ENCODE data around the gene DAB1. TPM values are rescaled to one million over a fixed set of nuclear protein-coding genes. Genes with fewer than 3 reads are reported as not detected.

Gene DAB1
- polyA plus RNA-seq, 4 donors, result 3.0 to 77.0 (median 24.3) TPM

GRCh38 chr1:57423135-57423655, 665 bp downstream of the DAB1 start:
- no peak for DNase-seq
- H3K9me3 ChIP-seq (ENCODE audit: control insufficient read depth in 2 of 2, insufficient read depth in 1 of 2, low read depth in 1 of 2, low read length in 1 of 2), result no peaks in the 10 kb centered on the region
- H3K36me3 ChIP-seq (ENCODE audit: control insufficient read depth in 3 of 3, insufficient read depth in 2 of 3, low read depth in 1 of 3, low read length in 3 of 3), result no peaks in the 10 kb centered on the region
- peaks cover 6 to 49% (median 19%) of the 10 kb centered on the region in 3 donors for H3K27me3 ChIP-seq (ENCODE audit: control insufficient read depth in 3 of 3, insufficient read depth in 3 of 3, low read length in 3 of 3)
- H3K27ac ChIP-seq (ENCODE audit: low read depth in 1 of 3, low read length in 2 of 3), result no peak overlapping the region
- WGBS, 3 donors, result 2 to 4% (median 3%) methylated on average over 34 to 36 of the region's 36 CpGs
- peaks cover 0 to 6% (median 0%) of the 10 kb centered on the region in 3 donors for H3K4me1 ChIP-seq (ENCODE audit: control insufficient read depth in 3 of 3, insufficient read depth in 2 of 3, low read depth in 1 of 3, low read length in 2 of 3)
- peak overlapping the region in 1 of 3 donors; percentile 31 for H3K4me3 ChIP-seq (ENCODE audit: low read depth in 1 of 3, low read length in 3 of 3)
- no peak for FAIRE-seq

DNA sequence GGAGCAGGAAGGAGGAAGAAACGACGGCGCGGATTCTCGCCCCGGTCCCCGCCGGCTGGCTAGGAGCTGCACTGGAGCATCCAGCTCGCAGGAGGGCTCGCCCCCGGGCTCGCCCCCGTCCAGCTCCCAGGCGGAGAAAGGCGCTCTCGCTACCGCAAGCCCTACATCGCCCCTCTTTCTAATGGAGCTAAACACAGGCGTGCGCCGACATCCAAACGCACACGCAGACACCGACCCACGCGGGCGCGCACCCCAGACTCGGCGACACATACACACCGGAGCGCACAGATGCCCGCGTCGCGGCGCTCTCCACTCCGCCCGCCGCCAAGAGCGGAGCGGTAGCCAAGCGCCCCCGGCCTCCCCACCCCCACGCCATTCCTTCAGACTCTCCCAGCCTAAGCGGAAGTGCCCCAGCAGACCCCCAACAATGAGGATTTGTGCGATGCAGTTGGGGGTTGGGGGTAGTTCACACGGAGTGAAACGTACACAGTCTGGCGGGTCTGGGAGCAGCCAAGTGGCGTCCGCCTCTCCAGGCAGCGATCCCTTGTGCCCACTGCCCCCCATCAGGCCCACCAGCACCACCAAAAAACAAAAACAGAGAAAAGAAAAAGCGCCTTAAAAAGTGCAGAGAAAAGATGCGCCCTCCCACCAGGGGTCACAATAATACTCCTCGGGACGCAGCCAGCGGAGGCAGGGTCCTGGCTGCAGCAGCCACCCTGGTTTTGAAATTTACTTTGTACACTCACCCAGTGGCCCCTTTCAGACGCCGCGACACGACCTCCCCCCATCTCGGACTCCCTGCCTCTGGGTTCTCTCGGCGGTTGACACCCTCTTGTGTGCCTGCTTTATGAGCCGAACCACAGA, 1.4 kb downstream of the DAB1 start:
- 2 to 4% (median 2%) methylated on average over 66 of the region's 66 CpGs for WGBS, 3 donors
- H3K36me3 ChIP-seq (ENCODE audit: control insufficient read depth in 3 of 3, insufficient read depth in 2 of 3, low read depth in 1 of 3, low read length in 3 of 3), result no peaks in the 10 kb centered on the region
- H3K9me3 ChIP-seq (ENCODE audit: control insufficient read depth in 2 of 2, insufficient read depth in 1 of 2, low read depth in 1 of 2, low read length in 1 of 2), result no peaks in the 10 kb centered on the region
- H3K27ac ChIP-seq (ENCODE audit: low read depth in 1 of 3, low read length in 2 of 3), result no peak overlapping the region
- H3K4me3 ChIP-seq (ENCODE audit: low read depth in 1 of 3, low read length in 3 of 3), result peak overlapping the region in 1 of 3 donors; percentile 31
- H3K4me1 ChIP-seq (ENCODE audit: control insufficient read depth in 3 of 3, insufficient read depth in 2 of 3, low read depth in 1 of 3, low read length in 2 of 3), result peaks cover 0 to 6% (median 0%) of the 10 kb centered on the region in 3 donors
- no peak for FAIRE-seq
- H3K27me3 ChIP-seq (ENCODE audit: control insufficient read depth in 3 of 3, insufficient read depth in 3 of 3, low read length in 3 of 3), result peaks cover 6 to 52% (median 22%) of the 10 kb centered on the region in 3 donors
- DNase-seq, result peak in 1 of 2 donors; percentile 52

DNA sequence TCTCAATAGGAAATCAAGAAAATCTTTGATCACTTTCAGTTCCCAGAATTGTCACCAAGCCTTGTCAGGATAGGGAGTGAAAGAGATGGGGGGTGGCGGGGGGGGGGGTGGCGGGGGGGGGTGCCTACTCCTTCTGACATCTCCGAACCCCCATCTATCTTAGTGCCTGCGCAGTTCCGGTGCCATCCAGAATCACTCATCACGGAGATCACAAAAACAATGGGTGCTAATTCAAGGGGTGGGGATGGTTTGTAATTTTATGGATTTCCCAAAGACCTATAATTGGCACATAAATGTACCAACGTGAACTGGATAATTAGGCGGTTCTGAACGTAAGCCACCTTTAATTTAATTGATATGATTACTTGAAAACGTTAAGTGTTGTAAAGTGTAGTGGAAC, 2.1 kb downstream of the DAB1 start:
- H3K36me3 ChIP-seq (ENCODE audit: control insufficient read depth in 3 of 3, insufficient read depth in 2 of 3, low read depth in 1 of 3, low read length in 3 of 3), result no peaks in the 10 kb centered on the region
- H3K9me3 ChIP-seq (ENCODE audit: control insufficient read depth in 2 of 2, insufficient read depth in 1 of 2, low read depth in 1 of 2, low read length in 1 of 2), result no peaks in the 10 kb centered on the region
- no peak overlapping the region for H3K27ac ChIP-seq (ENCODE audit: low read depth in 1 of 3, low read length in 2 of 3)
- peaks cover 0 to 6% (median 0%) of the 10 kb centered on the region in 3 donors for H3K4me1 ChIP-seq (ENCODE audit: control insufficient read depth in 3 of 3, insufficient read depth in 2 of 3, low read depth in 1 of 3, low read length in 2 of 3)
- WGBS, 3 donors, result 4 to 10% (median 8%) methylated on average over 9 to 10 of the region's 10 CpGs
- FAIRE-seq (no peak), DNase-seq (no peak)
- H3K27me3 ChIP-seq (ENCODE audit: control insufficient read depth in 3 of 3, insufficient read depth in 3 of 3, low read length in 3 of 3), result peaks cover 6 to 52% (median 22%) of the 10 kb centered on the region in 3 donors
- peak overlapping the region in 1 of 3 donors; percentile 31 for H3K4me3 ChIP-seq (ENCODE audit: low read depth in 1 of 3, low read length in 3 of 3)

GRCh38 chr1:57420981-57421785, 2.7 kb downstream of the DAB1 start:
- Histone ChIP-seq H3K27me3 (ENCODE audit: control insufficient read depth in 3 of 3, insufficient read depth in 3 of 3, low read length in 3 of 3) (peaks cover 6 to 52% (median 22%) of the 10 kb centered on the region in 3 donors), H3K36me3 (ENCODE audit: control insufficient read depth in 3 of 3, insufficient read depth in 2 of 3, low read depth in 1 of 3, low read length in 3 of 3) (no peaks in the 10 kb centered on the region), H3K4me1 (ENCODE audit: control insufficient read depth in 3 of 3, insufficient read depth in 2 of 3, low read depth in 1 of 3, low read length in 2 of 3) (peaks cover 0 to 6% (median 0%) of the 10 kb centered on the region in 3 donors), H3K27ac (ENCODE audit: low read depth in 1 of 3, low read length in 2 of 3) (no peak overlapping the region), H3K9me3 (ENCODE audit: control insufficient read depth in 2 of 2, insufficient read depth in 1 of 2, low read depth in 1 of 2, low read length in 1 of 2) (no peaks in the 10 kb centered on the region), H3K4me3 (ENCODE audit: low read depth in 1 of 3, low read length in 3 of 3) (no peak overlapping the region)
- DNase-seq, result no peak
- no peak for FAIRE-seq
- WGBS, 3 donors, result 26 to 33% (median 32%) methylated on average over 9 of the region's 9 CpGs

DNA sequence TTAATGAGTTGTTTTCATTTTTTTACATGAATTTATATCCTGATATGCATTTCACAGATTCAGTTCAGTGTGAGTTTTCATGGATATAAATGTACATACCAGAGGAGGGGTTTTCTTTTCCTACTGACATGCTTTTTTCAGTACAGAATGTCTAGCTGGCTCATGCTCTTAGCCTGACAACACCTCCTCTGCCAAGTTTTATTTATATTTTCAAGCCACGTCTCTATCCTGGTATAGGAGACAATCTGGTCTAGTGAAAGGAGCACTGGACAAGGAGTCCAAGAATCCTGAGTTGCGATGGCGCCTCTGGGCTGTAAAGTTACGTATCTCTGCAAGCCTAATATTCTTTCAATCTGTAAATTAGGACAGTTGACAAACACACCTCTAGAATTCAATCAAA, 4.9 kb downstream of the DAB1 start:
- no peaks in the 10 kb centered on the region for H3K36me3 ChIP-seq (ENCODE audit: control insufficient read depth in 3 of 3, insufficient read depth in 2 of 3, low read depth in 1 of 3, low read length in 3 of 3)
- no peak overlapping the region for H3K4me3 ChIP-seq (ENCODE audit: low read depth in 1 of 3, low read length in 3 of 3)
- DNase-seq (no peak), FAIRE-seq (no peak)
- WGBS, 3 donors, result 73 to 79% (median 75%) methylated on average over 4 of the region's 4 CpGs
- H3K27ac ChIP-seq (ENCODE audit: low read depth in 1 of 3, low read length in 2 of 3), result no peak overlapping the region
- no peaks in the 10 kb centered on the region for H3K9me3 ChIP-seq (ENCODE audit: control insufficient read depth in 2 of 2, insufficient read depth in 1 of 2, low read depth in 1 of 2, low read length in 1 of 2)
- H3K27me3 ChIP-seq (ENCODE audit: control insufficient read depth in 3 of 3, insufficient read depth in 3 of 3, low read length in 3 of 3), result peaks cover 0 to 34% (median 13%) of the 10 kb centered on the region in 3 donors
- H3K4me1 ChIP-seq (ENCODE audit: control insufficient read depth in 3 of 3, insufficient read depth in 2 of 3, low read depth in 1 of 3, low read length in 2 of 3), result peaks cover 0 to 6% (median 0%) of the 10 kb centered on the region in 3 donors

- Histone ChIP-seq H3K4me1 (ENCODE audit: control insufficient read depth in 3 of 3, insufficient read depth in 2 of 3, low read depth in 1 of 3, low read length in 2 of 3) (no peaks in the 10 kb centered on the region), H3K4me3 (ENCODE audit: low read depth in 1 of 3, low read length in 3 of 3) (no peak overlapping the region), H3K27ac (ENCODE audit: low read depth in 1 of 3, low read length in 2 of 3) (no peak overlapping the region), H3K9me3 (ENCODE audit: control insufficient read depth in 2 of 2, insufficient read depth in 1 of 2, low read depth in 1 of 2, low read length in 1 of 2) (peaks cover 0 to 3% of the 10 kb centered on the region in 2 donors), H3K36me3 (ENCODE audit: control insufficient read depth in 3 of 3, insufficient read depth in 2 of 3, low read depth in 1 of 3, low read length in 3 of 3) (no peaks in the 10 kb centered on the region), H3K27me3 (ENCODE audit: control insufficient read depth in 3 of 3, insufficient read depth in 3 of 3, low read length in 3 of 3) (no peaks in the 10 kb centered on the region)
- WGBS, 3 donors, result 90 to 96% (median 91%) methylated on average over 3 of the region's 3 CpGs
- FAIRE-seq, result no peak
- no peak for DNase-seq
These were observed 12.6 kb downstream of the DAB1 start for GRCh38 chr1:57411262-57411661.

GRCh38 chr1:57410508-57410907, 13.4 kb downstream of the DAB1 start:
- Histone ChIP-seq H3K27me3 (ENCODE audit: control insufficient read depth in 3 of 3, insufficient read depth in 3 of 3, low read length in 3 of 3) (no peaks in the 10 kb centered on the region), H3K4me3 (ENCODE audit: low read depth in 1 of 3, low read length in 3 of 3) (no peak overlapping the region), H3K27ac (ENCODE audit: low read depth in 1 of 3, low read length in 2 of 3) (no peak overlapping the region), H3K36me3 (ENCODE audit: control insufficient read depth in 3 of 3, insufficient read depth in 2 of 3, low read depth in 1 of 3, low read length in 3 of 3) (no peaks in the 10 kb centered on the region), H3K4me1 (ENCODE audit: control insufficient read depth in 3 of 3, insufficient read depth in 2 of 3, low read depth in 1 of 3, low read length in 2 of 3) (no peaks in the 10 kb centered on the region), H3K9me3 (ENCODE audit: control insufficient read depth in 2 of 2, insufficient read depth in 1 of 2, low read depth in 1 of 2, low read length in 1 of 2) (peaks cover 0 to 3% of the 10 kb centered on the region in 2 donors)
- FAIRE-seq, result no peak
- WGBS, 3 donors, result 65 to 68% (median 68%) methylated on average over 4 of the region's 4 CpGs
- no peak for DNase-seq

DNA sequence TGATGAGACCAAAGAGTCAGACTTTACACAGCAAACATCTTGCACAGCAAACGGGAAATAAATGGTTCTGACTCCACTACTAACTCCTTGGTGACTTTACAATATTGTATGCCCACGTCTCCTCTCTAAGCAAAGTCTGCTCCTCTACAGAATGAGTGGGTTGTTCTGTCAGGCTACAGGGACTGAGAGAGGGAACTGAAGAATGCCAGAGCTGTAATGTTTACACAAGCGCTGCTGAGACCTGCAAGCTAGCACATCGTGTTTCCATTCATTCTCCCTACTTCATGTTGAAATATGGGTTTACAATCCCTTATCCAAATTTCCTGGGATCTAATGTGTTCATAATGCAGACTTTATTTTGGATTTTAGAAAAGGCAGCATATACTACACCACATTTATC, 15.9 kb downstream of the DAB1 start:
- Histone ChIP-seq H3K9me3 (ENCODE audit: control insufficient read depth in 2 of 2, insufficient read depth in 1 of 2, low read depth in 1 of 2, low read length in 1 of 2) (no peaks in the 10 kb centered on the region), H3K27ac (ENCODE audit: low read depth in 1 of 3, low read length in 2 of 3) (no peak overlapping the region), H3K27me3 (ENCODE audit: control insufficient read depth in 3 of 3, insufficient read depth in 3 of 3, low read length in 3 of 3) (no peaks in the 10 kb centered on the region), H3K4me1 (ENCODE audit: control insufficient read depth in 3 of 3, insufficient read depth in 2 of 3, low read depth in 1 of 3, low read length in 2 of 3) (no peaks in the 10 kb centered on the region), H3K36me3 (ENCODE audit: control insufficient read depth in 3 of 3, insufficient read depth in 2 of 3, low read depth in 1 of 3, low read length in 3 of 3) (no peaks in the 10 kb centered on the region), H3K4me3 (ENCODE audit: low read depth in 1 of 3, low read length in 3 of 3) (no peak overlapping the region)
- DNase-seq (no peak), FAIRE-seq (no peak)
- WGBS, 3 donors, result 51 to 66% (median 57%) methylated on average over 4 of the region's 4 CpGs

Measured in small intestine (tissue), 7 donors.